Activated T-cell treated with anti-CD3 and anti-CD28 coated beads, Interleukin-2, amount 50 U/mL, for 24 hours (primary cell): ENCODE results near the gene PIK3R1.
A peak's percentile ranks its signal among the peaks of the same experiment; 100 is the strongest.

ENCODE experiments used
- DNase-seq: peaks from one replicate; pipeline ENCODE4 v3.0.0-alpha.2; 2020
- H3K27ac Mint-ChIP-seq: 2 replicates; pipeline ENCODE4 v1.8.0; 2020; ENCODE audit warnings: mild to moderate bottlenecking, mixed read lengths
- H3K27me3 Mint-ChIP-seq: 2 replicates; pipeline ENCODE4 v1.8.0; 2020; ENCODE audit warnings: mixed read lengths
- H3K36me3 Mint-ChIP-seq: 2 replicates; pipeline ENCODE4 v1.8.0; 2020; ENCODE audit warnings: low read depth, mixed read lengths
- H3K4me1 Mint-ChIP-seq: 2 replicates; pipeline ENCODE4 v1.8.0; 2020; ENCODE audit warnings: low read depth, mixed read lengths
- H3K4me3 Mint-ChIP-seq: 2 replicates; pipeline ENCODE4 v1.8.0; 2020; ENCODE audit warnings: mild to moderate bottlenecking, moderate library complexity, mixed read lengths
- H3K9me3 Mint-ChIP-seq: 2 replicates; pipeline ENCODE4 v1.8.0; 2020; ENCODE audit warnings: mixed read lengths

PIK3R1 gene

GRCh38 chr5:68287976-68288706 is 72.6 kb downstream of the PIK3R1 start:
- H3K4me1 Mint-ChIP-seq, result peaks cover 89% of the 10 kb centered on the region

GRCh38 chr5:68288707-68289134 is 73.2 kb downstream of the PIK3R1 start:
- Mint-ChIP-seq H3K4me1 (peaks cover 83% of the 10 kb centered on the region), H3K36me3 (peaks cover 50% of the 10 kb centered on the region), H3K4me3 (peak overlapping the region; percentile 84), H3K27me3 (no peaks in the 10 kb centered on the region), H3K9me3 (no peaks in the 10 kb centered on the region), H3K27ac (peak overlapping the region; percentile 91)
- no peak for DNase-seq

More at GRCh38 chr5:68287976-68288706, 72.6 kb downstream of the PIK3R1 start:
- no peaks in the 10 kb centered on the region for H3K27me3 Mint-ChIP-seq
- H3K27ac Mint-ChIP-seq, result peak overlapping the region; percentile 94
- no peaks in the 10 kb centered on the region for H3K9me3 Mint-ChIP-seq
- peaks cover 49% of the 10 kb centered on the region for H3K36me3 Mint-ChIP-seq
- DNase-seq, result peak; percentile 70
- peak overlapping the region; percentile 84 for H3K4me3 Mint-ChIP-seq

GRCh38 chr5:68289498-68289897 is 73.9 kb downstream of the PIK3R1 start:
- DNase-seq, result no peak
- H3K4me1 Mint-ChIP-seq, result peaks cover 75% of the 10 kb centered on the region
- peaks cover 50% of the 10 kb centered on the region for H3K36me3 Mint-ChIP-seq
- H3K27me3 Mint-ChIP-seq, result no peaks in the 10 kb centered on the region
- H3K4me3 Mint-ChIP-seq, result peak overlapping the region; percentile 84
- no peaks in the 10 kb centered on the region for H3K9me3 Mint-ChIP-seq
- H3K27ac Mint-ChIP-seq, result peak overlapping the region; percentile 41

GRCh38 chr5:68290260-68290674 is 74.7 kb downstream of the PIK3R1 start:
- no peaks in the 10 kb centered on the region for H3K9me3 Mint-ChIP-seq
- no peak overlapping the region for H3K4me3 Mint-ChIP-seq
- H3K4me1 Mint-ChIP-seq, result peaks cover 69% of the 10 kb centered on the region
- H3K27me3 Mint-ChIP-seq, result no peaks in the 10 kb centered on the region
- no peak overlapping the region for H3K27ac Mint-ChIP-seq
- H3K36me3 Mint-ChIP-seq, result peaks cover 50% of the 10 kb centered on the region
- DNase-seq, result no peak

- no peaks in the 10 kb centered on the region for H3K9me3 Mint-ChIP-seq
- no peak overlapping the region for H3K4me3 Mint-ChIP-seq
- peaks cover 53% of the 10 kb centered on the region for H3K36me3 Mint-ChIP-seq
- no peak overlapping the region for H3K27ac Mint-ChIP-seq
- no peaks in the 10 kb centered on the region for H3K27me3 Mint-ChIP-seq
- no peak for DNase-seq
- H3K4me1 Mint-ChIP-seq, result peaks cover 63% of the 10 kb centered on the region
Observed at GRCh38 chr5:68290847-68291246, 75.3 kb downstream of the PIK3R1 start.

- Mint-ChIP-seq H3K27me3 (no peaks in the 10 kb centered on the region), H3K36me3 (peaks cover 64% of the 10 kb centered on the region), H3K9me3 (no peaks in the 10 kb centered on the region), H3K27ac (peak overlapping the region; percentile 3), H3K4me3 (no peak overlapping the region), H3K4me1 (peaks cover 48% of the 10 kb centered on the region)
- no peak for DNase-seq
Observed at GRCh38 chr5:68292316-68292715, 76.8 kb downstream of the PIK3R1 start.

GRCh38 chr5:68295772-68296171 is 80.2 kb downstream of the PIK3R1 start:
- Mint-ChIP-seq H3K36me3 (peaks cover 88% of the 10 kb centered on the region), H3K4me3 (no peak overlapping the region), H3K27me3 (no peaks in the 10 kb centered on the region), H3K4me1 (peaks cover 32% of the 10 kb centered on the region), H3K27ac (peak overlapping the region; percentile 51), H3K9me3 (no peaks in the 10 kb centered on the region)
- DNase-seq, result no peak

GRCh38 chr5:68296895-68297294 is 81.3 kb downstream of the PIK3R1 start:
- H3K36me3 Mint-ChIP-seq, result peaks cover 92% of the 10 kb centered on the region

GRCh38 chr5:68297656-68298055 is 82.1 kb downstream of the PIK3R1 start:
- no peaks in the 10 kb centered on the region for H3K9me3 Mint-ChIP-seq
- H3K4me3 Mint-ChIP-seq, result no peak overlapping the region
- peak overlapping the region; percentile 51 for H3K27ac Mint-ChIP-seq
- no peaks in the 10 kb centered on the region for H3K27me3 Mint-ChIP-seq
- DNase-seq, result no peak
- peaks cover 29% of the 10 kb centered on the region for H3K4me1 Mint-ChIP-seq
- H3K36me3 Mint-ChIP-seq, result peaks cover 91% of the 10 kb centered on the region

More at GRCh38 chr5:68296895-68297294, 81.3 kb downstream of the PIK3R1 start:
- Mint-ChIP-seq H3K4me1 (peaks cover 29% of the 10 kb centered on the region), H3K27me3 (no peaks in the 10 kb centered on the region), H3K27ac (no peak overlapping the region), H3K9me3 (no peaks in the 10 kb centered on the region), H3K4me3 (no peak overlapping the region)
- DNase-seq, result no peak

GRCh38 chr5:68298479-68298878 is 82.9 kb downstream of the PIK3R1 start:
- H3K27ac Mint-ChIP-seq, result no peak overlapping the region
- peaks cover 37% of the 10 kb centered on the region for H3K4me1 Mint-ChIP-seq
- H3K36me3 Mint-ChIP-seq, result peaks cover 83% of the 10 kb centered on the region
- H3K4me3 Mint-ChIP-seq, result no peak overlapping the region
- no peak for DNase-seq
- H3K9me3 Mint-ChIP-seq, result no peaks in the 10 kb centered on the region
- H3K27me3 Mint-ChIP-seq, result no peaks in the 10 kb centered on the region

GRCh38 chr5:68299105-68299504 is 83.5 kb downstream of the PIK3R1 start:
- peak overlapping the region; percentile 35 for H3K27ac Mint-ChIP-seq
- H3K4me1 Mint-ChIP-seq, result peaks cover 43% of the 10 kb centered on the region
- H3K9me3 Mint-ChIP-seq, result no peaks in the 10 kb centered on the region
- H3K36me3 Mint-ChIP-seq, result peaks cover 77% of the 10 kb centered on the region
- H3K27me3 Mint-ChIP-seq, result no peaks in the 10 kb centered on the region
- no peak for DNase-seq
- H3K4me3 Mint-ChIP-seq, result no peak overlapping the region

- DNase-seq, result no peak
- peak overlapping the region; percentile 35 for H3K27ac Mint-ChIP-seq
- H3K27me3 Mint-ChIP-seq, result no peaks in the 10 kb centered on the region
- no peak overlapping the region for H3K4me3 Mint-ChIP-seq
- H3K9me3 Mint-ChIP-seq, result no peaks in the 10 kb centered on the region
- peaks cover 72% of the 10 kb centered on the region for H3K36me3 Mint-ChIP-seq
- H3K4me1 Mint-ChIP-seq, result peaks cover 48% of the 10 kb centered on the region
Observed at GRCh38 chr5:68299575-68299974, 84.0 kb downstream of the PIK3R1 start.

GRCh38 chr5:68303038-68303738 is 87.6 kb downstream of the PIK3R1 start:
- Mint-ChIP-seq H3K27ac (peak overlapping the region; percentile 81), H3K4me1 (peaks cover 53% of the 10 kb centered on the region), H3K36me3 (peaks cover 38% of the 10 kb centered on the region)

GRCh38 chr5:68303754-68304420 is 88.3 kb downstream of the PIK3R1 start:
- Mint-ChIP-seq H3K36me3 (peaks cover 31% of the 10 kb centered on the region), H3K4me3 (no peak overlapping the region)

More at GRCh38 chr5:68303038-68303738, 87.6 kb downstream of the PIK3R1 start:
- Mint-ChIP-seq H3K4me3 (no peak overlapping the region), H3K27me3 (no peaks in the 10 kb centered on the region), H3K9me3 (no peaks in the 10 kb centered on the region)
- DNase-seq, result no peak

More at GRCh38 chr5:68303754-68304420, 88.3 kb downstream of the PIK3R1 start:
- Mint-ChIP-seq H3K27ac (peak overlapping the region; percentile 81), H3K27me3 (no peaks in the 10 kb centered on the region), H3K4me1 (peaks cover 52% of the 10 kb centered on the region), H3K9me3 (no peaks in the 10 kb centered on the region)
- no peak for DNase-seq
